ENCODE measurements around the gene HSD17B2.

Gene HSD17B2

DNA sequence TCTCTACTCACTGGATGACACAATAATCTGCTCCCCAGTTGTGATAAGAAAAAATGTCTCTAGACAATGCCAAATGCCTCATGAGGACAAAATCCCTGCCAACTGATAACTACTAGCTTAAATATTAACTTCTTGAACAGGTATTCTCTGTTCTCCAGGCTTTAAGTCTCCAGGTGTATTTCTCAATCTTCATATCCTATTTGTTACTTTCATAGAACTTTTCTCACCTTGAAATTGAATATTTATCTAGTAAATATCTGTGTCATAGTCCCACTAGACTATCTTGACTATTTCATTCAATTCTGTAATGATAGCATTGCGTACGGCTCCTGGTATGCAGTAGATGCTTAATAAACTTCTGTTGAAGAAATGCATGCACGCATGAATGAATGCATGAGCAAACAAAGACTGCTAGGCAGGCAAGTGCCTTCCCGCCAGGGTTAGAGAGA is 15.9 kb downstream of the HSD17B2 start:
- no peak for DNase-seq

DNA sequence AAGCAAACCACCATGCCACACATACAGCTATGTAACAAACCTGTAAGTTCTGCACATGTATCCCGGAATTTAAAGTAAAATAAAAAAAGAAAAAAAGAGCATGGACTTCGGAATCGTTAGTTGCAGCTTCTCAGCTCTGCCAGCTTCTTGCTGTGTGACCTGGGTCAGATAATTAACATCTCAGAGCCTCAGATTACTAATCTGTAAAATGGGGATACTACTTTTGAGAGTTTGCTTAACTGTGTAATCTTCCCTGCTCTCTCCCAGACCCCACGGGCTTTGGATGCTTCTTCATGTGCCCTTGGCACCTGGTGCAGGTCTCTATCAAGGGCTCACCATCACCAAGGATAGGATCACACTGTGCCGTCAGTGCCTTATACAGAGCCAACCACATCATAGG is 16.6 kb downstream of the HSD17B2 start:
- no peak for DNase-seq

DNA sequence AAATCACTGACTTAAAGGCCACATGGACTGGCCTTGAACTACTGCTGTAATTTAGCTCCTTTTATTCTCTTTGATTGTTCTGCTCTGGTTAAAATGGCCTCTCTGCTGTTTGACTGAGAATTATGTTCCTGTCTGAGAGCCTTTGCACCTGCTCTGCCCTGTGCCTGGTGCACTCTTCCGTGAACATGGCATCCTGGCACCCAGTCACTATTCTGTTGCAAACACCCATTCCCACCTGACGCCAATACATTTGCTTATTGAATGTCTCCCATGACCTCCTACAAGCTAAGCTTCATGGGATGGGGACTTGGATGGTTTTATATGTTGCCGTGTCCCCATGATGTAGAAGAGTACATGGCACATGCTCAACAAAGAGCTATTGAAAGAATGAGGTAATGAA is 20.1 kb downstream of the HSD17B2 start:
- DNase-seq: no peak

- no peak for DNase-seq
Observed at GRCh38 chr16:82055728-82056549, 20.9 kb downstream of the HSD17B2 start.

GRCh38 chr16:82056550-82056896 is 21.5 kb downstream of the HSD17B2 start:
- DNase-seq: no peak

DNA sequence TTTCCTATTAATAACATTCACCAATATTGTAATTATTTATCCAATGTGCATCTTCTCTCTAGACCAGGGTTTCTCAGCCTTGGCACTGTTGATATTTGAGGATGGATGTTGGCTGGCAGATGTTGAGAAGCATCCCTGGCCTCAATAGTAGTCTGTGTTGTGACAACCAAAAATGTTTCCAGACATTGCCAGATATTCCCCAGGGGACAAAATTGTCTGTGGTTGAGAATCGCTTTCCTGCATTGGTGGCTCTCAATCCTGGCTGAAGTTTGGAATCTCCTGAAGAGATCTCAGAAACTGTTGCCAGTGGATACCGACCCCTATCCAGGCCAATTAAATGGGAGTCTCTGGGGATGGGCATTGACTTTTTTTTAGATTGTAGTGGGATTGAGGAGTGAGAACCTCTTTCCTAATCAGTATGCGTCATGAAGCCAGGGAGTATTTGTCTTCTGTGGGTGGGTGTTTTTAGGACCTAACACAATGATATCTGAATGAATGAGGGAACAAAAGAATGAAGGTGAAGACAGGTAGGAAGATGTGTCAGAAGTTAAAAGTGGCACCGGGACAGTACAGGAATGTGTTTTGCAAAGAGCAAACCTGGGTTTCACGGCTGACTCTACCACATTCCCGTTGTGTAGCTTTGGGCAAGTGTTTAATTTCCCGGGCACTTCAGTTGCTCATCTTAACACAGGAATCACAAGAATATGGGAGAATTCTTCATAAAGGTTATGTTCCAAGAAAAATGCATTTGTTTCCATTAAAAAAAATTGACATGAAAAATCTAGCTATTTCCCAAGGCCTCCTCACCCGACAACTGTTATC is 24.3 kb downstream of the HSD17B2 start:
- DNase-seq: no peak

GRCh38 chr16:82059983-82060421 is 24.9 kb downstream of the HSD17B2 start:
- no peak for DNase-seq

DNA sequence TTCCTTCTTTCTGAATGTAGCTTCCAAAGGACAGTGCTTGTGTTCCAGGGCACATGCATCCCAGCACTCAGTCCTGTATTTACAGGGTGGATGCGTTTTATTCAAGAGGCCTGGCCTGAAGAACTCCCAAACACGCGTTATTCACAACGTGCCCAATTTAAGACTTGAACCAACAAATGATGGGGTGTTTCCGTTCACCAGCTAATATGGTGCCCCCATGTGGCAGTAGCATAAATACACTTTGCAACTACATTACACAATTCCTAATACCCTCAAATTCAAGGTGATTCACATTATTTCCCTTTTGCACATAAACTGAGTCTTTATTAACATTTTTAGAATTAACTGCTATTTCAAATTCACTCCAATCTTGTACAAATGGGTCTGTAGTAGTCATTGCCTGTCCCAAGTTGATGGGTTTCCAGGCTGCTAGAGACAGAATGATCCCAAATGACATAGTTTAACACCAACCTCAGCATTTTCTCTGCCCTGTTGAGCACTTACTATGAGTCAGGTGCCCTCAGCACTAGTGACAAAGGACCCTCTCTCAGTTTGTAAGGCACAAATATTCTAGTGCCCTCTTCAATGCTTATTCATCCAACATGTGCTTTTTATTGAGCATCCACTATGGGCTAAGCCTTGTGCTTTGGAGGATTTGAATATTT is 26.9 kb downstream of the HSD17B2 start:
- DNase-seq: no peak

GRCh38 chr16:82062645-82063058 is 27.6 kb downstream of the HSD17B2 start:
- DNase-seq: no peak

DNA sequence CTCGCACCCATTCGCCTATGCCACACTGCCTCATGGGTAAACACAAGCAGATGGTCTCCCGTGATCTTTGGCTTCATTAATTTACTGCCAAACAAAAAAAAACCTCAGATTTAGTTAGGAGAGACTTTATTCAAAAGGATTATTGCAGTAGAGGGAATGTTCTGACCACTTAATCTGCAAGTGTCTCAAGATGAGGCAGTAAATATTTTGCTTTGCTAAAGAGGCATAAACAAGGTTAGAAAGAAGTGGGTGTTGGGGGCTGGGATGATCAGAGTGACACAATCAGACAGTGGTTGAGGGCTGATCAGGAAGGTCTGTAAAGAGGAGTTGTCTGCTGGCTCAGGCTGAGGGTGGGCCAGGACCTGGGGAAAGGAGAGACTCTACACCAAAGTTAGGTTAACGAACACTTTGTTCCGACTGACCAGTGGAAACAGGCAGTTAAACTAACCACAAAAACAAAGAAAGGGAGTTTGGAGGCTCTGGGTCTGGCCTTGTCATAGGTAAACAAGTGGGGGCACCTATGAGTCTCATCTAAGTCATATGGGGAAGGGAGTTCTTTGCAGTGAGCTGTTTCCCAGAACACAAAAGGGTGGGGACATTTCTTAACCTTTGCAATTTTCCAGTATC is 28.5 kb downstream of the HSD17B2 start:
- DNase-seq: no peak

GRCh38 chr16:82067042-82067803 is 32.2 kb downstream of the HSD17B2 start:
- DNase-seq: no peak

DNA sequence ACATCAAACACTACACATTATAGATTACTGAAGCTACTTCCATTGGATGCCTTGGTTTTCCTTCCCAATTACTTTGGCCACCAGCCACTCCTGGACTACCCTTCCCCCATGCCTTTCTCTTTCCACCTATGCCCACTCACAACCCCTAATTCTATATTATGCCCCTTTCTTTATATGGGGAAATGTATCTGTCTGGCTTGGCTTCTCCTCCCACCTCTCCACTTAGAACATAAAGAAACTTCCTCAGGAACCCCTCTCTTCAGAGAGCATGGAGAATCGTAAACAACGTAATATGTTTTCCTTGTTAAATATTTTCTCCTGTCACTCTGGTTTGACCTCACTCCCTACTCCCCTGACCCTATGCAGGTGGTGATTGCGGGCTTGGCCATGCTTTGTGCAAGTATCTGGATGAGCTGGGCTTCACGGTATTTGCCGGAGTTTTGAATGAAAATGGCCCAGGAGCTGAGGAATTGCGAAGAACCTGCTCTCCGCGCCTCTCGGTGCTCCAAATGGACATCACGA is 32.8 kb downstream of the HSD17B2 start:
- no peak for DNase-seq

DNA sequence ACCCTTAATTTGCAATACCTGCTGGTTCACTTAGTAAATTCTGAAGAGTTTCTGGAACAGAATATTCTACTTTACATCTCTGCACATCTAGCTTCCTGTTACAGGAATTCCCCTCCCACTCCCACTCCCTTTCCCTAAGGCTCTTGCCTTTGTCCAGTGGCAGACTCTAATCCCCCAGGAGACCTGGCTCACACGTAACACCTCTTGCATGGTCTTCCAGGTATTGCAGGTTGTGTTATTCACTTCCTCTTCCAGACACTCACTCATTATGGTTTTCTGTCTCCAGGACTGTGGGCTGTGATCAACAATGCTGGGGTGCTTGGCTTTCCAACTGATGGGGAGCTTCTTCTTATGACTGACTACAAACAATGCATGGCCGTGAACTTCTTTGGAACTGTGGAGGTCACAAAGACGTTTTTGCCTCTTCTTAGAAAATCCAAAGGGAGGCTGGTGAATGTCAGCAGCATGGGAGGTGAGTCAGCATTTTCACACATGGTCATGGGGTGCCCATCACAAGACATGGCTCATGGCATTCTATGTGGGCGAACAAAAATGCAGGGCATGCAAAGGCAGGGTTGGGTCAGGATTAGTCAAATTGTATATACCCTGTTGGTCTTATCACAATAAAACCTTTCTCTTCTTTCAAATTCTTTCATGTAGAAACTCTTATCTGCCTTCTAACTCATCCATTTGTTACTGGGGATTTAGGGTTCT is 35.8 kb downstream of the HSD17B2 start:
- DNase-seq: no peak

GRCh38 chr16:82071421-82071820 is 36.4 kb downstream of the HSD17B2 start:
- no peak for DNase-seq

- DNase-seq: no peak
Observed at GRCh38 chr16:82072313-82072712, 37.3 kb downstream of the HSD17B2 start.

- DNase-seq: no peak
Observed at GRCh38 chr16:82074019-82074558, 39.0 kb downstream of the HSD17B2 start.

- no peak for DNase-seq
Observed at GRCh38 chr16:82078125-82078524, 43.1 kb downstream of the HSD17B2 start.

GRCh38 chr16:82079892-82080291 is 44.8 kb downstream of the HSD17B2 start:
- DNase-seq: no peak

DNA sequence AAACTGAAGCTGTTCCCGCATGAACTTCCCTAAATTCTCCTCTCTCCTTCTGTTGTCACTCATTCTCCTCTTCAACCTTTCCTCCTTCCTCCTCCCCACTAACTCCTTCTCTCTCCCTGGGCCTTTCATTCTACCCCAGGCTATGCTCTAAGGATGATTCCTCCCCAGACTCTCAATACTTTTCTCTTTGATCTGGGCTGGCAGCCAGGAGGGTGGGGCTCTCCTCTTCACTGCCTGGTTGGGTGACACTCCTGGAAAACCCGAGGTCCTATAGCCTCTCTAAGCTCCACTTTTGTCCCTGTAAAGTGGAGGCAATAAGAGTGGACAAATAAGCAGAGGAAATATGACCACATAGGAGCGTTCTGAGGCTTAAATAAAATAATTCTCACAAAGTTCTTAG is 46.2 kb downstream of the HSD17B2 start:
- no peak for DNase-seq

DNA sequence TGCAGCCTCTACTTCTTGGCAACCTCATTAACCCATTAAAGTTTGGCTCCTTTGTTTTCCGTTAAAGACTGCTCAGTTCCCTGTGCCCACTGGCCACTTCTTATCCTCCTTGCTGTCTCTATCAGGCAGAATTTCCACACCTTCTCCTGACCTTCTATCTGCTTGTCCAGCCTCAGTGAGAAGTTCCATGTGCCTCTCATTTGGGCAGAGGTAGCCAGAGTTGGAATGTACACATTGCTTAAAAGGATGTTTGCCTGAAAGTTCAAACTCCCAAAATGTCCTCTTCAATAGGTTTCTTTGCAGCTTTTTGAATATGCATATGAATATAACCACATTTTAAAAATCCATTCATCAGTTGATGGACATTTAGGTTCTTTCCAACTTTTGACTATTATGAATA is 47.0 kb downstream of the HSD17B2 start:
- DNase-seq: no peak
